ENCODE data around the gene TUBB. TPM values are rescaled to one million over a fixed set of nuclear protein-coding genes. Genes with fewer than 3 reads are reported as not detected.

Gene TUBB
- total and polyA plus RNA-seq, 9 of the 15 experiments (the other 6 are each of a cell fraction or from before 2014, with no cell fraction given): 971 to 2,870 (median 1,478) TPM

- TF ChIP-seq, protein P1, sequence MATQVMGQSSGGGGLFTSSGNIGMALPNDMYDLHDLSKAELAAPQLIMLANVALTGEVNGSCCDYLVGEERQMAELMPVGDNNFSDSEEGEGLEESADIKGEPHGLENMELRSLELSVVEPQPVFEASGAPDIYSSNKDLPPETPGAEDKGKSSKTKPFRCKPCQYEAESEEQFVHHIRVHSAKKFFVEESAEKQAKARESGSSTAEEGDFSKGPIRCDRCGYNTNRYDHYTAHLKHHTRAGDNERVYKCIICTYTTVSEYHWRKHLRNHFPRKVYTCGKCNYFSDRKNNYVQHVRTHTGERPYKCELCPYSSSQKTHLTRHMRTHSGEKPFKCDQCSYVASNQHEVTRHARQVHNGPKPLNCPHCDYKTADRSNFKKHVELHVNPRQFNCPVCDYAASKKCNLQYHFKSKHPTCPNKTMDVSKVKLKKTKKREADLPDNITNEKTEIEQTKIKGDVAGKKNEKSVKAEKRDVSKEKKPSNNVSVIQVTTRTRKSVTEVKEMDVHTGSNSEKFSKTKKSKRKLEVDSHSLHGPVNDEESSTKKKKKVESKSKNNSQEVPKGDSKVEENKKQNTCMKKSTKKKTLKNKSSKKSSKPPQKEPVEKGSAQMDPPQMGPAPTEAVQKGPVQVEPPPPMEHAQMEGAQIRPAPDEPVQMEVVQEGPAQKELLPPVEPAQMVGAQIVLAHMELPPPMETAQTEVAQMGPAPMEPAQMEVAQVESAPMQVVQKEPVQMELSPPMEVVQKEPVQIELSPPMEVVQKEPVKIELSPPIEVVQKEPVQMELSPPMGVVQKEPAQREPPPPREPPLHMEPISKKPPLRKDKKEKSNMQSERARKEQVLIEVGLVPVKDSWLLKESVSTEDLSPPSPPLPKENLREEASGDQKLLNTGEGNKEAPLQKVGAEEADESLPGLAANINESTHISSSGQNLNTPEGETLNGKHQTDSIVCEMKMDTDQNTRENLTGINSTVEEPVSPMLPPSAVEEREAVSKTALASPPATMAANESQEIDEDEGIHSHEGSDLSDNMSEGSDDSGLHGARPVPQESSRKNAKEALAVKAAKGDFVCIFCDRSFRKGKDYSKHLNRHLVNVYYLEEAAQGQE (IDR thresholded peaks at IDR 0.05; ENCODE audit: borderline replicate concordance): peak; percentile 82
- TF ChIP-seq, protein P1 (CRISPR knock-in tag; IDR thresholded peaks at IDR 0.05; ENCODE audit: low read depth): no peak
- peak; percentile 58; the same call in 1 of the 2 replicates for TF ChIP-seq ETV1 (tag; conservative IDR thresholded peaks at IDR 0.05; ENCODE audit: low read depth)
- 0 out of 4 replicates have a peak, but pooled peaks of 1 of the 2 experiments have one; percentile 35 for TF ChIP-seq TEAD1 (CRISPR knock-in tag; IDR thresholded peaks at IDR 0.05)
- peak; percentile 41; the same call in 1 of the 2 replicates for TF ChIP-seq JUND (IDR thresholded peaks at IDR 0.05; ENCODE audit: borderline replicate concordance, low read depth, low read length)
- TF ChIP-seq JUND (tag; IDR thresholded peaks at IDR 0.05; ENCODE audit: borderline replicate concordance, low read depth, low read length): no peak
- peak; percentile 35; the same call in 1 of the 2 replicates for TF ChIP-seq HCFC1 (IDR thresholded peaks at IDR 0.05; ENCODE audit: low read depth, low read length)
- 0 out of 2 replicates have a peak, but pooled peaks have one; percentile 17 for TF ChIP-seq TRIM28 (IDR thresholded peaks at IDR 0.05)
- TF ChIP-seq, protein P2, sequence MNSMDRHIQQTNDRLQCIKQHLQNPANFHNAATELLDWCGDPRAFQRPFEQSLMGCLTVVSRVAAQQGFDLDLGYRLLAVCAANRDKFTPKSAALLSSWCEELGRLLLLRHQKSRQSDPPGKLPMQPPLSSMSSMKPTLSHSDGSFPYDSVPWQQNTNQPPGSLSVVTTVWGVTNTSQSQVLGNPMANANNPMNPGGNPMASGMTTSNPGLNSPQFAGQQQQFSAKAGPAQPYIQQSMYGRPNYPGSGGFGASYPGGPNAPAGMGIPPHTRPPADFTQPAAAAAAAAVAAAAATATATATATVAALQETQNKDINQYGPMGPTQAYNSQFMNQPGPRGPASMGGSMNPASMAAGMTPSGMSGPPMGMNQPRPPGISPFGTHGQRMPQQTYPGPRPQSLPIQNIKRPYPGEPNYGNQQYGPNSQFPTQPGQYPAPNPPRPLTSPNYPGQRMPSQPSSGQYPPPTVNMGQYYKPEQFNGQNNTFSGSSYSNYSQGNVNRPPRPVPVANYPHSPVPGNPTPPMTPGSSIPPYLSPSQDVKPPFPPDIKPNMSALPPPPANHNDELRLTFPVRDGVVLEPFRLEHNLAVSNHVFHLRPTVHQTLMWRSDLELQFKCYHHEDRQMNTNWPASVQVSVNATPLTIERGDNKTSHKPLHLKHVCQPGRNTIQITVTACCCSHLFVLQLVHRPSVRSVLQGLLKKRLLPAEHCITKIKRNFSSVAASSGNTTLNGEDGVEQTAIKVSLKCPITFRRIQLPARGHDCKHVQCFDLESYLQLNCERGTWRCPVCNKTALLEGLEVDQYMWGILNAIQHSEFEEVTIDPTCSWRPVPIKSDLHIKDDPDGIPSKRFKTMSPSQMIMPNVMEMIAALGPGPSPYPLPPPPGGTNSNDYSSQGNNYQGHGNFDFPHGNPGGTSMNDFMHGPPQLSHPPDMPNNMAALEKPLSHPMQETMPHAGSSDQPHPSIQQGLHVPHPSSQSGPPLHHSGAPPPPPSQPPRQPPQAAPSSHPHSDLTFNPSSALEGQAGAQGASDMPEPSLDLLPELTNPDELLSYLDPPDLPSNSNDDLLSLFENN (IDR thresholded peaks at IDR 0.05; ENCODE audit: low read depth in 2 of 2, low read length in 2 of 2): 0 out of 4 replicates have a peak, but pooled peaks of 1 of the 2 experiments have one; percentile 58
- TF ChIP-seq NKRF (IDR thresholded peaks at IDR 0.05; ENCODE audit: borderline replicate concordance): 0 out of 2 replicates have a peak, but pooled peaks have one; percentile 9
- peak; percentile 60; the same call in 1 of the 2 replicates for TF ChIP-seq ZNF24 (IDR thresholded peaks at IDR 0.05)
These were observed 10.7 kb downstream of the TUBB start (continued) for GRCh38 chr6:30730601-30731435.

Data from K562 (cell line).